Lower leg skin (tissue), 3 donors: ENCODE results near the gene EVA1B.

Source experiments
- CTCF ChIP-seq, 3 donors: fragments of 450-650 bp; IDR thresholded peaks; one replicate each; pipeline ENCODE4 v1.5.1; 2016; ENCODE audit warnings: antibody characterized with exemption in 3 of 3, mild to moderate bottlenecking in 3 of 3, moderate library complexity in 2 of 3
- POLR2A ChIP-seq, 2 donors: fragments of 450-650 bp; IDR thresholded peaks; one replicate each; pipeline ENCODE4 v1.6.1; 2016 to 2017; ENCODE audit warnings: antibody characterized with exemption in 2 of 2, mild to moderate bottlenecking in 1 of 2, moderate library complexity in 1 of 2

DNA sequence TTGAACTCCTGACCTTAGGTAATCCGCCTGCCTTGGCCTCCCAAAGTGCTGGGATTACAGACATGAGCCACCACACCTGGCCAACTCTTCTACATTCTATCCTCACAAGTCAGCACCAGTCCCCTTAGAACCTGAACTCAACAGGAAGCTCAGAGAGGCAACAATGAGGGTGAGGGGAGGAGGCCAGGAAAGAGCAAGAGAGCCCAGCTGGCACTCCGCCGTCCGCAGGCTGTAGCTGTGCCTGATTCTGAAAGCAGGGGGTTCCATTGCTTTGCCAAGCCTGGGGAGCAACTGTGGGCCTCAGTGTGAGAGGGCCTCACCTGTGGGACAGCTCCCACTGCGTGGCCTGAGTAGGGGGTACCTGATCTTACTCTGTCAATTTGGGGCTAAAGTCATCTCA lies 43.6 kb upstream of the EVA1B start:
- TF ChIP-seq CTCF (IDR thresholded peaks at IDR 0.05) = no peak
- no peak for TF ChIP-seq POLR2A (IDR thresholded peaks at IDR 0.05)
